Thyroid gland (tissue), 4 donors: Measurements from ENCODE around the gene DCAF6. TPM values are rescaled to one million over a fixed set of nuclear protein-coding genes. Genes with fewer than 3 reads are reported as not detected.

ENCODE experiments used
- DNase-seq, 2 donors: peaks; one replicate each; pipeline ENCODE4 v3.0.0-alpha.2; 2019
- H3K27ac ChIP-seq, 3 donors: fragments of 200-600 bp; sonication (generic); 1 replicate in 2 of 3; 2 replicates in 1 of 3; pipeline ENCODE4 v1.5.1; 2016 to 2019; ENCODE audit warnings: mild to moderate bottlenecking in 1 of 3, moderate library complexity in 1 of 3
- H3K27me3 ChIP-seq: fragments of 200-600 bp; sonication (generic); one replicate; pipeline ENCODE4 v1.5.1; 2019
- H3K36me3 ChIP-seq, 2 donors: fragments of 200-600 bp; sonication (generic); one replicate each; pipeline ENCODE4 v1.5.1; 2016 to 2019
- H3K4me1 ChIP-seq, 2 donors: fragments of 200-600 bp; sonication (generic); one replicate each; pipeline ENCODE4 v1.5.1; 2017 to 2019
- H3K4me3 ChIP-seq, 3 donors: fragments of 200-600 bp; sonication (generic); replicated peaks in 1 of 3; 1 replicate in 2 of 3; 2 replicates in 1 of 3; pipeline ENCODE4 v1.5.1; 2016; ENCODE audit warnings: mild to moderate bottlenecking in 1 of 3
- H3K9me3 ChIP-seq: fragments of 200-600 bp; sonication (generic); one replicate; pipeline ENCODE4 v1.5.1; 2017
- CTCF ChIP-seq, 6 experiments: fragments of 200-600 bp in 3 of 6; fragments of 450-650 bp in 3 of 6; sonication (generic) in 3 of 6; IDR thresholded peaks; one replicate each; pipeline ENCODE4 v1.5.1; 2016 to 2019; ENCODE audit warnings: antibody characterized with exemption in 6 of 6, mild to moderate bottlenecking in 2 of 6, inconsistent platforms in 1 of 6, moderate library complexity in 1 of 6
- POLR2A ChIP-seq, 2 donors: fragments of 450-650 bp; IDR thresholded peaks; one replicate each; pipeline ENCODE4 v1.6.1; 2017; ENCODE audit warnings: antibody characterized with exemption in 2 of 2, mild to moderate bottlenecking in 2 of 2, moderate library complexity in 1 of 2
- WGBS, 2 donors: methylation state at CpG; one replicate each; pipeline ENCODE4 v1.1.5; 2017; 5-methylcytosine and 5-hydroxymethylcytosine counted together
- intact Hi-C: fragments of 100-400 bp; cut with DNase I; formaldehyde crosslinking; loops from one replicate; pipeline ENCODE4 v1.15.1; 2023
- total RNA-seq, 4 donors: library from RNA; depleted of rRNA; stranded (reverse); fragments of >200 nt; gene quantifications; one replicate each; pipeline ENCODE4 v1.2.3, GENCODE V29; 2016

Gene DCAF6
- total RNA-seq, 4 donors from 2014 or later = 73.7 to 88.7 (median 79.2) TPM

GRCh38 chr1:168084396-168085231 is 148.1 kb downstream of the DCAF6 start:
- Histone ChIP-seq H3K9me3 (no peaks in the 10 kb centered on the region), H3K27ac (no peak overlapping the region), H3K4me3 (no peak overlapping the region), H3K4me1 (peaks cover 5 to 16% of the 10 kb centered on the region in 2 donors), H3K27me3 (no peaks in the 10 kb centered on the region), H3K36me3 (no peaks in the 10 kb centered on the region)
- WGBS, 2 donors = 39 to 52% methylated on average over 9 to 13 of the region's 13 CpGs
- peak; percentile 41 to 51 for DNase-seq
- TF ChIP-seq POLR2A (IDR thresholded peaks at IDR 0.05) (no peak), CTCF (IDR thresholded peaks at IDR 0.05) (peak; percentile 40 to 86 (median 55))
- intact Hi-C loops = loop anchor here (10.0 kb wide), 2 partner anchors 260 to 360 kb away; partner anchors contain the start of gene MPZL1

GRCh38 chr1:168085401-168085872 is 149.0 kb downstream of the DCAF6 start:
- Histone ChIP-seq H3K27ac (peak overlapping the region in 1 of 3 donors; percentile 39), H3K9me3 (no peaks in the 10 kb centered on the region), H3K27me3 (no peaks in the 10 kb centered on the region), H3K4me3 (no peak overlapping the region), H3K4me1 (peaks cover 5 to 13% of the 10 kb centered on the region in 2 donors), H3K36me3 (no peaks in the 10 kb centered on the region)
- intact Hi-C loops = loop anchor here (10.0 kb wide), 2 partner anchors 261 to 361 kb away; partner anchors contain the start of gene MPZL1
- TF ChIP-seq CTCF (IDR thresholded peaks at IDR 0.05) (no peak), POLR2A (IDR thresholded peaks at IDR 0.05) (no peak)
- peak in 1 of 2 donors; percentile 13 for DNase-seq
- 85 to 86% methylated on average over 14 to 16 of the region's 16 CpGs for WGBS, 2 donors

GRCh38 chr1:168086438-168086837 is 150.0 kb downstream of the DCAF6 start:
- no peak for TF ChIP-seq CTCF (IDR thresholded peaks at IDR 0.05)
- no peak for TF ChIP-seq POLR2A (IDR thresholded peaks at IDR 0.05)
- no peaks in the 10 kb centered on the region for H3K9me3 ChIP-seq
- no peak overlapping the region for H3K27ac ChIP-seq
- peaks cover 5 to 8% of the 10 kb centered on the region in 2 donors for H3K4me1 ChIP-seq
- no peak overlapping the region for H3K4me3 ChIP-seq
- WGBS, 2 donors = 86 to 90% methylated on average over 2 of the region's 2 CpGs
- H3K36me3 ChIP-seq = no peaks in the 10 kb centered on the region
- intact Hi-C loops = loop anchor here (10.0 kb wide), 2 partner anchors 262 to 362 kb away; partner anchors contain the start of gene MPZL1
- no peaks in the 10 kb centered on the region for H3K27me3 ChIP-seq
- no peak for DNase-seq

GRCh38 chr1:168087696-168088095 is 151.2 kb downstream of the DCAF6 start:
- TF ChIP-seq POLR2A (IDR thresholded peaks at IDR 0.05) (no peak), CTCF (IDR thresholded peaks at IDR 0.05) (no peak)
- DNase-seq = no peak
- 88 to 91% methylated on average over 10 of the region's 10 CpGs for WGBS, 2 donors
- H3K36me3 ChIP-seq = no peaks in the 10 kb centered on the region
- no peaks in the 10 kb centered on the region for H3K27me3 ChIP-seq
- no peaks in the 10 kb centered on the region for H3K4me1 ChIP-seq
- no peak overlapping the region for H3K4me3 ChIP-seq
- intact Hi-C loops = loop anchor here (10.0 kb wide), 2 partner anchors 263 to 363 kb away; partner anchors contain the start of gene MPZL1
- no peaks in the 10 kb centered on the region for H3K9me3 ChIP-seq
- H3K27ac ChIP-seq = no peak overlapping the region
